ENCODE measurements around the gene SPTBN4.
A peak's percentile ranks its signal among the peaks of the same experiment; 100 is the strongest.

The SPTBN4 gene

GRCh38 chr19:40601134-40601974 lies 134.6 kb downstream of the SPTBN4 start, which contains the start of gene LTBP4:
TSS of gene LTBP4 (plus strand) at chr19:40601369. CDS start at chr19:40601388, 19 bp downstream.
- TF ChIP-seq CTCF (IDR thresholded peaks at IDR 0.05; ENCODE audit: insufficient read depth, low read length, poor library complexity, severe bottlenecking) (peak; percentile 6), EZH2phosphoT487 (conservative IDR thresholded peaks at IDR 0.05; ENCODE audit: low read length) (no peak)
- Histone ChIP-seq H3K36me3 (ENCODE audit: low read length) (no peaks in the 10 kb centered on the region), H3F3A (ENCODE audit: insufficient read depth) (peaks cover 24% of the 10 kb centered on the region), H3K9ac (ENCODE audit: low read length) (peak within 1 kb of the TSS; percentile 29; the same call in 1 of the 2 replicates), H3K4me2 (ENCODE audit: low read depth, low read length, poor library complexity, severe bottlenecking) (peak within 1 kb of the TSS; percentile 45), H2AFZ (ENCODE audit: low read depth, low read length, severe bottlenecking) (peak within 1 kb of the TSS; percentile 29), H4K20me1 (ENCODE audit: low read depth, low read length) (no peaks in the 10 kb centered on the region), H3K27me3 (ENCODE audit: low read length) (no peaks in the 10 kb centered on the region), H3K9me3 (ENCODE audit: insufficient read depth, low read length) (no peaks in the 10 kb centered on the region), H3K79me2 (ENCODE audit: insufficient read depth, low read length) (no peaks in the 10 kb centered on the region), H3K9me2 (replicated peaks; ENCODE audit: insufficient read depth, low read length) (no peaks in the 10 kb centered on the region), H3K4me3 (ENCODE audit: insufficient read depth, low read length, poor library complexity, severe bottlenecking) (peak within 1 kb of the TSS; percentile 25), H3K27ac (ENCODE audit: low read depth, low read length) (no peak within 1 kb of the TSS)

- H3K27ac ChIP-seq (ENCODE audit: low read depth, low read length), result no peak overlapping the region
- H4K20me1 ChIP-seq (ENCODE audit: low read depth, low read length), result no peaks in the 10 kb centered on the region
- H3K9ac ChIP-seq (ENCODE audit: low read length), result no peak overlapping the region
- peak overlapping the region; percentile 54 for H3K4me2 ChIP-seq (ENCODE audit: low read depth, low read length, poor library complexity, severe bottlenecking)
- no peaks in the 10 kb centered on the region for H3K27me3 ChIP-seq (ENCODE audit: low read length)
- H3F3A ChIP-seq (ENCODE audit: insufficient read depth), result peaks cover 24% of the 10 kb centered on the region
- TF ChIP-seq CTCF (IDR thresholded peaks at IDR 0.05; ENCODE audit: insufficient read depth, low read length, poor library complexity, severe bottlenecking) (no peak), EZH2phosphoT487 (conservative IDR thresholded peaks at IDR 0.05; ENCODE audit: low read length) (no peak)
- H3K9me2 ChIP-seq (replicated peaks; ENCODE audit: insufficient read depth, low read length), result no peaks in the 10 kb centered on the region
- H3K4me3 ChIP-seq (ENCODE audit: insufficient read depth, low read length, poor library complexity, severe bottlenecking), result no peak overlapping the region
- H3K9me3 ChIP-seq (ENCODE audit: insufficient read depth, low read length), result no peaks in the 10 kb centered on the region
- no peak overlapping the region for H2AFZ ChIP-seq (ENCODE audit: low read depth, low read length, severe bottlenecking)
- H3K79me2 ChIP-seq (ENCODE audit: insufficient read depth, low read length), result no peaks in the 10 kb centered on the region
- no peaks in the 10 kb centered on the region for H3K36me3 ChIP-seq (ENCODE audit: low read length)
Observed at GRCh38 chr19:40603071-40603388, 136.2 kb downstream of the SPTBN4 start.

DNA sequence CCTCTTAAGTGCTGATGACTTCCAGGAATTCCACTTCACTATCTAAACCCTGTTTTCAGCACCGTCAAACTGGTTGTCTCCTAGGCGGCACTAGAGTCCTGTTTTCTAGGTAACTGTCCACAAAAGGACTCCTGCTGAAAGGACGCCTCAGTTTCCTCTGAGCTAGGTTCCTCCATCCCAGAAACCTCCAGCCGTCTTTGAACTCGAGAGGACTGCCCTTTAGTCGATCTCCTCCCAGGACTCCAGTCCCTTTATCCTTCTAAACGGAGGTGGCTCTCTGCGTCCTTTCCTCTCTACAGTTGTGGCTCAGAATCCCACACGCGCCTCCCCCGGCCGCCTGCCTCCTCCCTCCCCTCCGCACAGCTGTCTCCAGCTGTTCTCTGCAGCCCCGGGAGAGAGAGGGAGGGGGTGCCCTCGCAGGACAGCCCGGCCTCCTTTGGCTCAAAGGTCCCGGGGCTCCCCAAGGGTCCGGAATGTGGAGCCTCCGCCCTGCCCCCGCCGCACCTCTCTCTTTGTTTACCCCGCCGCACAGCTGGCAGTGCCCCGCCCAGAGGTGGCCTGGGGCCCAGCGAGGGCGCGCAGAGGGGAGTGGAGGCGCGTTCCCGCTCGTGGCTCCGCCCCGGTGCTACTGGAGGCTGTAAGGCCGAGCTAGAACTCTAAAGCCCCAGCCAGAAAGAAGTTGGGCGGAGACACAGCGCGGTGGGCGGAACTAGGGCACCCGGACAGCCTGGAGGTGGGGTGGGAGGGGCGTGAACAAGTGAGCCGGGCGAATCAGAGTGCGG lies 136.8 kb downstream of the SPTBN4 start:
- Histone ChIP-seq H3K9me3 (ENCODE audit: insufficient read depth, low read length) (no peaks in the 10 kb centered on the region), H3F3A (ENCODE audit: insufficient read depth) (peaks cover 24% of the 10 kb centered on the region), H4K20me1 (ENCODE audit: low read depth, low read length) (no peaks in the 10 kb centered on the region), H3K27me3 (ENCODE audit: low read length) (no peaks in the 10 kb centered on the region), H2AFZ (ENCODE audit: low read depth, low read length, severe bottlenecking) (no peak overlapping the region), H3K79me2 (ENCODE audit: insufficient read depth, low read length) (no peaks in the 10 kb centered on the region), H3K9me2 (replicated peaks; ENCODE audit: insufficient read depth, low read length) (no peaks in the 10 kb centered on the region), H3K9ac (ENCODE audit: low read length) (no peak overlapping the region), H3K4me3 (ENCODE audit: insufficient read depth, low read length, poor library complexity, severe bottlenecking) (peak overlapping the region; percentile 43), H3K27ac (ENCODE audit: low read depth, low read length) (no peak overlapping the region), H3K4me2 (ENCODE audit: low read depth, low read length, poor library complexity, severe bottlenecking) (peak overlapping the region; percentile 72), H3K36me3 (ENCODE audit: low read length) (no peaks in the 10 kb centered on the region)
- no peak for TF ChIP-seq EZH2phosphoT487 (conservative IDR thresholded peaks at IDR 0.05; ENCODE audit: low read length)
- no peak for TF ChIP-seq CTCF (IDR thresholded peaks at IDR 0.05; ENCODE audit: insufficient read depth, low read length, poor library complexity, severe bottlenecking)

Data from SU-DHL-6 (cell line).